K562 (cell line): ENCODE data around the gene MAP3K7CL. TPM values are rescaled to one million over a fixed set of nuclear protein-coding genes. Genes with fewer than 3 reads are reported as not detected.
A peak's percentile ranks its signal among the peaks of the same experiment; 100 is the strongest.

Experiments
- ATAC-seq: fragments of 200-7000 bp; cut with Tn5 transposase; 3 replicates; pipeline ENCODE4 v1.9.1; 2020; ENCODE audit warnings: moderate library complexity
- BruUV-seq: library from RNA; stranded (reverse); fragments of 400-500 nt; replicated peaks from 2 replicates; lab custom pipeline; 2021; lab: Mats Ljungman, UMichigan
- CTCF ChIA-PET: fragments of 300-600 bp; formaldehyde crosslinking; extraction: SDS; loops from one replicate; lab custom pipeline; 2021; ENCODE audit warnings: low intra/inter-chr PET ratio; lab: Yijun Ruan, JAX
- POLR2A ChIA-PET: fragments of 300-600, 350-650 bp; sonication (Branson Sonifier 250); formaldehyde crosslinking; extraction: SDS; loops from one replicate; lab custom pipeline; 2021; ENCODE audit warnings: antibody characterized with exemption, inconsistent platforms; lab: Yijun Ruan, JAX
- DNase-seq, 4 experiments: peaks; one replicate each; pipeline versions ENCODE4 v3.0.0 to v3.0.0-alpha.2; 2011 to 2018; ENCODE audit warnings: low spot score in 3 of 4, mixed read lengths in 3 of 4; ENCODE audit errors: extremely low read depth in 1 of 4
- FAIRE-seq: peaks from 2 replicates; lab custom pipeline; 2011; peaks lifted over from hg19 to GRCh38; lab: Jason Lieb, UNC
- H2AFZ ChIP-seq: 2 replicates; pipeline ENCODE4 v1.6.0; 2011; ENCODE audit warnings: low read depth, low read length, control low read depth, inconsistent platforms
- H3K27ac ChIP-seq: fragments of 200-600 bp; 3 replicates; pipeline ENCODE4 v1.8.0; 2011; ENCODE audit warnings: low read depth, mild to moderate bottlenecking, control low read depth, inconsistent platforms, low read length, moderate library complexity, mixed read lengths; ENCODE audit errors: extremely low read depth
- H3K27me3 ChIP-seq, 2 experiments: fragments of 300-600 bp in 1 of 2; 2 replicates in 1 of 2; 3 replicates in 1 of 2; pipeline versions ENCODE4 v1.6.0 to v1.8.0; 2011; ENCODE audit warnings: inconsistent platforms in 2 of 2, low read length in 2 of 2, mild to moderate bottlenecking in 1 of 2, mixed read lengths in 1 of 2, moderate library complexity in 1 of 2; ENCODE audit not compliant: control insufficient read depth in 2 of 2, insufficient read depth in 2 of 2
- H3K36me3 ChIP-seq: fragments of 300-600 bp; 3 replicates; pipeline ENCODE4 v1.8.0; 2011; ENCODE audit warnings: mild to moderate bottlenecking, low read length, inconsistent platforms; ENCODE audit not compliant: control insufficient read depth, insufficient read depth
- H3K4me1 ChIP-seq, 2 experiments: fragments of 200-600 bp in 1 of 2; replicated peaks in 1 of 2; 2 replicates in 1 of 2; 3 replicates in 1 of 2; pipeline versions ENCODE4 v1.5.1 to v1.8.0; 2011; ENCODE audit warnings: inconsistent platforms in 2 of 2, low read length in 2 of 2, mild to moderate bottlenecking in 1 of 2, mixed read lengths in 1 of 2, moderate library complexity in 1 of 2; ENCODE audit not compliant: control insufficient read depth in 2 of 2, insufficient read depth in 2 of 2
- H3K4me2 ChIP-seq: 2 replicates; pipeline ENCODE4 v1.6.1; 2011; ENCODE audit warnings: low read length, control low read depth, inconsistent platforms, mixed read lengths; ENCODE audit not compliant: insufficient read depth
- H3K4me3 ChIP-seq: fragments of 200-600 bp; sonication (generic), shearing (Covaris generic); 2 replicates; pipeline ENCODE4 v1.5.1; 2016; ENCODE audit warnings: control low read depth, inconsistent platforms
- H3K79me2 ChIP-seq: fragments of 200-600 bp; 3 replicates; pipeline ENCODE4 v1.8.0; 2011; ENCODE audit warnings: low read length, inconsistent platforms; ENCODE audit not compliant: control insufficient read depth, insufficient read depth
- H3K9ac ChIP-seq, 2 experiments: 2 replicates each; pipeline versions ENCODE4 v1.6.0 to v1.6.1; 2011; ENCODE audit warnings: low read depth in 2 of 2, low read length in 2 of 2, control low read depth in 1 of 2, inconsistent platforms in 1 of 2, mild to moderate bottlenecking in 1 of 2, mixed read lengths in 1 of 2; ENCODE audit not compliant: insufficient read depth in 1 of 2
- H3K9me1 ChIP-seq: one replicate; pipeline ENCODE4 v1.6.0; 2011; ENCODE audit warnings: inconsistent platforms, mild to moderate bottlenecking, low read length, moderate library complexity; ENCODE audit not compliant: control insufficient read depth, insufficient read depth
- H3K9me3 ChIP-seq: replicated peaks from 2 replicates; pipeline ENCODE4 v1.5.1; 2011; ENCODE audit warnings: low read depth, low read length, inconsistent platforms; ENCODE audit not compliant: control insufficient read depth, insufficient read depth
- H4K20me1 ChIP-seq: replicated peaks from 2 replicates; pipeline ENCODE4 v1.6.1; 2011; ENCODE audit warnings: low read length, inconsistent platforms, mixed read lengths; ENCODE audit not compliant: control insufficient read depth, insufficient read depth
- ATF1 ChIP-seq, 2 experiments: fragments of 450-650 bp in 1 of 2; IDR thresholded peaks; 2 replicates each; pipeline ENCODE4 v1.6.1; 2016; ENCODE audit warnings: missing compliant biosample characterization in 1 of 2, missing genetic modification characterization in 1 of 2
- ATF3 ChIP-seq, 2 experiments: fragments of 450-650 bp in 1 of 2; sonication (generic) in 1 of 2; formaldehyde crosslinking in 1 of 2; IDR thresholded peaks in 1 of 2; conservative IDR thresholded peaks in 1 of 2; 2 replicates each; pipeline versions ENCODE4 v1.6.1 to v1.8.1; 2016 to 2023; ENCODE audit warnings: mild to moderate bottlenecking in 2 of 2, moderate library complexity in 2 of 2, inconsistent platforms in 1 of 2, missing genetic modification reagents in 1 of 2
- ATF7 ChIP-seq: fragments of 450-650 bp; IDR thresholded peaks from 2 replicates; pipeline ENCODE4 v1.7.1; 2014; ENCODE audit warnings: mild to moderate bottlenecking, moderate library complexity
- BRD9 ChIP-seq: fragments of 450-650 bp; IDR thresholded peaks from 2 replicates; pipeline ENCODE4 v1.6.1; 2018; ENCODE audit warnings: low read depth; ENCODE audit not compliant: partially characterized antibody
- EWSR1 ChIP-seq: fragments of 450-650 bp; IDR thresholded peaks from 2 replicates; pipeline ENCODE4 v1.6.1; 2018; ENCODE audit warnings: borderline replicate concordance, mild to moderate bottlenecking, low read depth, moderate library complexity; ENCODE audit not compliant: partially characterized antibody
- FOXJ2 ChIP-seq: fragments of 200-800 bp; sonication (Bioruptor generic); IDR thresholded peaks from 2 replicates; pipeline ENCODE4 v1.6.1; 2016; ENCODE audit warnings: missing genetic modification characterization, missing compliant biosample characterization
- HSF4 ChIP-seq: fragments of 250-450 bp; sonication (Bioruptor Pico); IDR thresholded peaks from 2 replicates; pipeline ENCODE4 v2.1.2; 2022; ENCODE audit warnings: mild to moderate bottlenecking, moderate library complexity, borderline replicate concordance
- JUND ChIP-seq, 2 experiments: IDR thresholded peaks; 2 replicates in 1 of 2; 3 replicates in 1 of 2; pipeline ENCODE4 v1.6.1; 2011; ENCODE audit warnings: borderline replicate concordance in 2 of 2, low read depth in 2 of 2, low read length in 2 of 2, improper control_type of control experiment in 1 of 2, missing biosample characterization in 1 of 2, missing genetic modification characterization in 1 of 2, missing genetic modification reagents in 1 of 2
- KDM1A ChIP-seq, 2 experiments: fragments of 450-650 bp; IDR thresholded peaks; 2 replicates each; pipeline ENCODE4 v1.6.1; 2016; ENCODE audit warnings: mild to moderate bottlenecking in 2 of 2
- NONO ChIP-seq, 2 experiments: fragments of 200-400 bp in 1 of 2; fragments of 450-650 bp in 1 of 2; formaldehyde crosslinking in 1 of 2; IDR thresholded peaks; 2 replicates each; pipeline ENCODE4 v1.6.1; 2017; ENCODE audit warnings: low read depth in 2 of 2, mild to moderate bottlenecking in 2 of 2, moderate library complexity in 2 of 2, low read length in 1 of 2
- NR2C2 ChIP-seq, 2 experiments: fragments of 200-800 bp in 1 of 2; sonication (Bioruptor generic) in 1 of 2; sonication (generic) in 1 of 2; formaldehyde crosslinking in 1 of 2; IDR thresholded peaks; 2 replicates each; pipeline versions ENCODE4 v1.6.1 to v1.8.0; 2016 to 2022; ENCODE audit warnings: mild to moderate bottlenecking in 1 of 2, missing compliant biosample characterization in 1 of 2, missing genetic modification characterization in 1 of 2, missing genetic modification reagents in 1 of 2
- RCOR1 ChIP-seq, 2 experiments: IDR thresholded peaks; 2 replicates each; pipeline ENCODE4 v1.6.1; 2012; ENCODE audit warnings: low read depth in 2 of 2, low read length in 2 of 2, borderline replicate concordance in 1 of 2, improper control_type of control experiment in 1 of 2
- SMAD4 ChIP-seq: fragments of 250-450 bp; sonication (Bioruptor Pico); conservative IDR thresholded peaks from 2 replicates; pipeline ENCODE4 v1.8.0; 2021; ENCODE audit warnings: inconsistent platforms, mild to moderate bottlenecking, moderate library complexity
- ZBTB12 ChIP-seq: fragments of 250-450 bp; sonication (Bioruptor Pico); IDR thresholded peaks from 2 replicates; pipeline ENCODE4 v1.4.0; 2020
- ZFP1 ChIP-seq: fragments of 450-650 bp; formaldehyde crosslinking; IDR thresholded peaks from 2 replicates; pipeline ENCODE4 v1.4.0; 2020; ENCODE audit warnings: mild to moderate bottlenecking, mixed read lengths
- ZNF239 ChIP-seq: fragments of 250-450 bp; sonication (Bioruptor Pico); IDR thresholded peaks from 2 replicates; pipeline ENCODE4 v1.4.0; 2020; ENCODE audit warnings: mild to moderate bottlenecking
- ZNF263 ChIP-seq: sonication (generic); formaldehyde crosslinking; IDR thresholded peaks from 2 replicates; pipeline ENCODE4 v1.8.0; 2022; ENCODE audit warnings: mild to moderate bottlenecking, missing genetic modification reagents, borderline replicate concordance
- ZNF584 ChIP-seq: fragments of 200-800 bp; sonication (Bioruptor generic); IDR thresholded peaks from 2 replicates; pipeline ENCODE4 v1.6.1; 2016; ENCODE audit warnings: low read depth, mild to moderate bottlenecking, missing genetic modification characterization, missing compliant biosample characterization
- WGBS: fragments of 100-300 bp; shearing (Covaris generic); methylation state at CpG from one replicate; pipeline ENCODE4 v1.1.6; 2016; ENCODE audit warnings: low coverage, mixed read lengths; ENCODE audit not compliant: insufficient coverage; ENCODE audit errors: missing lambda C conversion rate; 5-methylcytosine and 5-hydroxymethylcytosine counted together
- in situ Hi-C: fragments of 300-500 bp; cut with MboI; formaldehyde crosslinking; loops from 4 replicates; pipeline ENCODE4 v1.15.0; 2018; ENCODE audit warnings: inconsistent platforms, mixed read lengths
- intact Hi-C: fragments of 100-400 bp; cut with micrococcal nuclease; formaldehyde crosslinking; loops from 2 replicates; pipeline ENCODE4 v1.14.2; 2022
- polyA plus RNA-seq, 8 experiments: library from polyadenylated mRNA; depleted of rRNA in 4 of 8; stranded (reverse) in 5 of 8; unstranded in 3 of 8; fragments of >200 nt; fragmentation: Nextera tagmentation in 2 of 8; fragmentation: Illumina TruSeq in 1 of 8; extraction: Ambion mirVana in 2 of 8; extraction: Trizol in 1 of 8; gene quantifications; 2 replicates each; pipeline versions ENCODE4 v1.2.1 to v1.2.3, GENCODE V29; 2011 to 2014; ENCODE audit warnings: inconsistent platforms in 1 of 8, missing spikeins in 1 of 8
- total RNA-seq, 7 experiments: library from RNA; depleted of rRNA in 6 of 7; stranded (reverse); fragments of >200 nt in 6 of 7; fragmentation: Illumina TruSeq in 2 of 7; extraction: Trizol in 2 of 7; gene quantifications; 2 replicates each; pipeline versions ENCODE4 v1.2.1 to v1.2.3, GENCODE V29; 2011 to 2021; ENCODE audit warnings: low replicate concordance in 1 of 7

MAP3K7CL gene
- total and polyA plus RNA-seq, 9 of the 15 experiments (the other 6 are each of a cell fraction or from before 2014, with no cell fraction given) = 0.13 to 0.15 (median 0.14) TPM; not detected in 6

GRCh38 chr21:29181799-29182470 lies 51.5 kb downstream of the MAP3K7CL start:
- H3K36me3 ChIP-seq = no peaks in the 10 kb centered on the region
- H2AFZ ChIP-seq = no peak overlapping the region
- intact Hi-C loops = no loop called here
- no TSS peak for BruUV-seq
- no peaks in the 10 kb centered on the region for H4K20me1 ChIP-seq
- no peak overlapping the region for H3K4me2 ChIP-seq
- H3K27me3 ChIP-seq = peaks cover 9 to 20% of the 10 kb centered on the region in 2 experiments; a peak in 4 of 5 replicates
- H3K27ac ChIP-seq = no peak overlapping the region
- POLR2A ChIA-PET = no interaction called here
- no peaks in the 10 kb centered on the region for H3K9me1 ChIP-seq
- peaks cover 0 to 5% of the 10 kb centered on the region in 2 experiments; a peak in 1 of 5 replicates for H3K4me1 ChIP-seq
- CTCF ChIA-PET = interaction anchor here (0.6 kb wide), 1 partner anchor 1032 kb away, joined by 3 read pairs; no protein-coding TSS in a partner anchor
- FAIRE-seq (peak; percentile 19), DNase-seq (peak in 1 of 4 experiments; percentile 41), ATAC-seq (peak; percentile 85)
- no peak overlapping the region for H3K9ac ChIP-seq
- H3K9me3 ChIP-seq = no peaks in the 10 kb centered on the region
- no peaks in the 10 kb centered on the region for H3K79me2 ChIP-seq
- no peak overlapping the region for H3K4me3 ChIP-seq
- WGBS = under 1% methylated on average over 9 of the region's 9 CpGs
- in situ Hi-C loops = no loop called here
- TF ChIP-seq SMAD4 (CRISPR knock-in tag) = no peak
- no peak for TF ChIP-seq JUND (IDR thresholded peaks at IDR 0.05; ENCODE audit: borderline replicate concordance, low read depth, low read length)
- peak; percentile 33; the same call in 1 of the 3 replicates for TF ChIP-seq JUND (tag; IDR thresholded peaks at IDR 0.05; ENCODE audit: borderline replicate concordance, low read depth, low read length)
- TF ChIP-seq ZFP1 (CRISPR knock-in tag) = no peak
- TF ChIP-seq KDM1A (IDR thresholded peaks at IDR 0.05) = 0 out of 4 replicates have a peak, but pooled peaks have one; percentile 15 to 27
- peak; percentile 72 for TF ChIP-seq ATF3 (IDR thresholded peaks at IDR 0.05)
- TF ChIP-seq ATF3 (CRISPR knock-in tag; conservative IDR thresholded peaks at IDR 0.05) = no peak
- no peak for TF ChIP-seq NR2C2 (CRISPR knock-in tag; IDR thresholded peaks at IDR 0.05)
- peak; percentile 37; the same call in 1 of the 2 replicates for TF ChIP-seq NR2C2 (tag; IDR thresholded peaks at IDR 0.05)
- TF ChIP-seq ZNF239 (CRISPR knock-in tag) = no peak
- no peak for TF ChIP-seq ZNF263 (CRISPR knock-in tag)
- no peak for TF ChIP-seq EWSR1
- 0 out of 2 replicates have a peak, but pooled peaks have one; percentile 39 for TF ChIP-seq ZNF584 (CRISPR knock-in tag)
- TF ChIP-seq ATF7 = 0 out of 2 replicates have a peak, but pooled peaks have one; percentile 15
- no peak for TF ChIP-seq ATF1 (CRISPR knock-in tag; IDR thresholded peaks at IDR 0.05)
- peak; percentile 59 for TF ChIP-seq ATF1 (tag; IDR thresholded peaks at IDR 0.05)
- no peak for TF ChIP-seq ZBTB12 (CRISPR knock-in tag)
- no peak for TF ChIP-seq NONO (IDR thresholded peaks at IDR 0.05; ENCODE audit: low read depth in 2 of 2, low read length in 1 of 2)
- TF ChIP-seq RCOR1 (IDR thresholded peaks at IDR 0.05; ENCODE audit: borderline replicate concordance in 1 of 2, low read depth in 2 of 2, low read length in 2 of 2) = 0 out of 4 replicates have a peak, but pooled peaks of 1 of the 2 experiments have one; percentile 9
- TF ChIP-seq FOXJ2 = 0 out of 2 replicates have a peak, but pooled peaks have one; percentile 20
- TF ChIP-seq HSF4 (CRISPR knock-in tag) = no peak
- TF ChIP-seq BRD9 = no peak
